Gastrocnemius medialis (tissue), 4 donors: ENCODE measurements around the gene RASL12. TPM values are rescaled to one million over a fixed set of nuclear protein-coding genes. Genes with fewer than 3 reads are reported as not detected.
"Not testable (repeated sequence)": the region's sequence is repeated elsewhere in the genome, so short reads cannot be mapped to it uniquely, and the experiment has no call there.

Experiments used
- ATAC-seq, 2 donors: fragments of 150-250 bp; one replicate each; pipeline ENCODE4 v1.9.1; 2016
- DNase-seq, 2 donors: peaks; one replicate each; pipeline ENCODE4 v3.0.0-alpha.2; 2019
- H3K27ac ChIP-seq, 4 donors: fragments of 200-600 bp; sonication (generic); 1 replicate in 1 of 4; 2 replicates in 3 of 4; pipeline ENCODE4 v1.5.1; 2016 to 2018; ENCODE audit warnings: mild to moderate bottlenecking in 2 of 4, moderate library complexity in 1 of 4
- H3K27me3 ChIP-seq, 3 donors: fragments of 200-600 bp; sonication (generic) in 2 of 3; 1 replicate in 1 of 3; 2 replicates in 2 of 3; pipeline versions ENCODE4 v1.5.1 to v1.6.0; 2016 to 2019; ENCODE audit warnings: mild to moderate bottlenecking in 1 of 3, moderate library complexity in 1 of 3
- H3K36me3 ChIP-seq, 2 donors: fragments of 200-600 bp; sonication (generic) in 1 of 2; one replicate each; pipeline ENCODE4 v1.5.1; 2017 to 2018
- H3K4me1 ChIP-seq, 2 donors: fragments of 200-600 bp; sonication (generic) in 1 of 2; one replicate each; pipeline ENCODE4 v1.5.1; 2016 to 2017; ENCODE audit warnings: mild to moderate bottlenecking in 2 of 2
- H3K4me3 ChIP-seq, 4 donors: fragments of 200-600 bp; sonication (generic) in 3 of 4; 1 replicate in 1 of 4; 2 replicates in 3 of 4; pipeline ENCODE4 v1.5.1; 2016 to 2019; ENCODE audit warnings: mild to moderate bottlenecking in 2 of 4
- H3K9me3 ChIP-seq, 3 donors: fragments of 200-600 bp; sonication (generic) in 2 of 3; 1 replicate in 1 of 3; 2 replicates in 2 of 3; pipeline ENCODE4 v1.5.1; 2016 to 2019
- CTCF ChIP-seq, 5 experiments: fragments of 450-650 bp in 3 of 5; fragments of 200-600 bp in 2 of 5; sonication (generic) in 2 of 5; IDR thresholded peaks in 4 of 5; conservative IDR thresholded peaks in 1 of 5; 1 replicate in 4 of 5; 2 replicates in 1 of 5; pipeline ENCODE4 v1.5.1; 2016 to 2019; ENCODE audit warnings: antibody characterized with exemption in 5 of 5, mild to moderate bottlenecking in 3 of 5, moderate library complexity in 3 of 5
- POLR2A ChIP-seq, 2 donors: fragments of 450-650 bp; IDR thresholded peaks; one replicate each; pipeline ENCODE4 v1.6.1; 2017; ENCODE audit warnings: antibody characterized with exemption in 2 of 2, mild to moderate bottlenecking in 2 of 2, moderate library complexity in 2 of 2
- in situ Hi-C, 4 donors: fragments of 200-750 bp; cut with MboI; loops; one replicate each; pipeline versions ENCODE4 v1.15.0 to v1.8.0; 2017; ENCODE audit warnings: low sequenced_read_pairs in 4 of 4
- intact Hi-C: fragments of 100-400 bp; cut with DNase I; formaldehyde crosslinking; loops from one replicate; pipeline ENCODE4 v1.15.1; 2023; ENCODE audit warnings: low total_unique reads
- total RNA-seq, 4 donors: library from RNA; depleted of rRNA; stranded (reverse); fragments of >200 nt; gene quantifications; one replicate each; pipeline versions ENCODE4 v1.1.0 to v1.2.3, GENCODE V29; 2016

The RASL12 gene
- total RNA-seq, 4 donors from 2014 or later = 2.8 to 8.2 (median 5.4) TPM

- no peak overlapping the region for H3K27ac ChIP-seq
- ATAC-seq (no peak), DNase-seq (no peak)
- intact Hi-C loops = no loop called here
- H3K9me3 ChIP-seq = no peaks in the 10 kb centered on the region
- in situ Hi-C loops = loop anchor here (25.0 kb wide), 2 partner anchors 235 to 260 kb away; partner anchors contain the start of genes PARP16 (in 3 of the 4) and RNU5A-1 (in 3 of the 4)
- no peaks in the 10 kb centered on the region for H3K27me3 ChIP-seq
- H3K4me1 ChIP-seq = peaks cover 14 to 19% of the 10 kb centered on the region in 2 donors
- no peak overlapping the region for H3K4me3 ChIP-seq
- no peak for TF ChIP-seq POLR2A (IDR thresholded peaks at IDR 0.05)
- TF ChIP-seq CTCF (IDR thresholded peaks at IDR 0.05 in 4 of 5, conservative IDR thresholded peaks at IDR 0.05 in 1 of 5) = no peak
- peaks cover 0 to 25% of the 10 kb centered on the region in 2 donors for H3K36me3 ChIP-seq
These were observed 40.2 kb downstream of the RASL12 start for GRCh38 chr15:65027593-65027992.

GRCh38 chr15:65026756-65027155, 41.0 kb downstream of the RASL12 start:
- in situ Hi-C loops = loop anchor here (25.0 kb wide), 2 partner anchors 236 to 261 kb away; partner anchors contain the start of genes PARP16 (in 3 of the 4) and RNU5A-1 (in 3 of the 4)
- TF ChIP-seq CTCF (IDR thresholded peaks at IDR 0.05 in 4 of 5, conservative IDR thresholded peaks at IDR 0.05 in 1 of 5) (no peak), POLR2A (IDR thresholded peaks at IDR 0.05) (no peak)
- intact Hi-C loops = no loop called here

GRCh38 chr15:65021488-65021887, 46.3 kb downstream of the RASL12 start:
- H3K36me3 ChIP-seq = peaks cover 0 to 69% of the 10 kb centered on the region in 2 donors
- no peak for DNase-seq
- in situ Hi-C loops (no loop called here), intact Hi-C loops (no loop called here)
- peaks cover 5 to 13% of the 10 kb centered on the region in 2 donors for H3K4me1 ChIP-seq
- H3K4me3 ChIP-seq = no peak overlapping the region
- TF ChIP-seq POLR2A (IDR thresholded peaks at IDR 0.05) (no peak), CTCF (IDR thresholded peaks at IDR 0.05 in 4 of 5, conservative IDR thresholded peaks at IDR 0.05 in 1 of 5) (no peak)
- no peak for ATAC-seq
- H3K27ac ChIP-seq = no peak overlapping the region
- H3K27me3 ChIP-seq = no peaks in the 10 kb centered on the region
- no peaks in the 10 kb centered on the region for H3K9me3 ChIP-seq

More at GRCh38 chr15:65026756-65027155, 41.0 kb downstream of the RASL12 start:
- Histone ChIP-seq H3K9me3 (no peaks in the 10 kb centered on the region), H3K27me3 (no peaks in the 10 kb centered on the region), H3K36me3 (peaks cover 0 to 25% of the 10 kb centered on the region in 2 donors), H3K27ac (no peak overlapping the region), H3K4me1 (peaks cover 21 to 24% of the 10 kb centered on the region in 2 donors), H3K4me3 (no peak overlapping the region)
- DNase-seq (no peak), ATAC-seq (no peak)

- ATAC-seq = no peak
- peaks cover 0 to 73% of the 10 kb centered on the region in 2 donors for H3K36me3 ChIP-seq
- H3K9me3 ChIP-seq = no peaks in the 10 kb centered on the region
- TF ChIP-seq CTCF (IDR thresholded peaks at IDR 0.05 in 4 of 5, conservative IDR thresholded peaks at IDR 0.05 in 1 of 5) (no peak), POLR2A (IDR thresholded peaks at IDR 0.05) (no peak)
- intact Hi-C loops (no loop called here), in situ Hi-C loops (no loop called here)
- no peak overlapping the region for H3K4me3 ChIP-seq
- H3K27me3 ChIP-seq = no peaks in the 10 kb centered on the region
- no peak overlapping the region for H3K27ac ChIP-seq
- no peak for DNase-seq
- H3K4me1 ChIP-seq = peaks cover 5 to 13% of the 10 kb centered on the region in 2 donors
These were observed 47.4 kb downstream of the RASL12 start for GRCh38 chr15:65020419-65020818.

GRCh38 chr15:65011198-65011597, 56.6 kb downstream of the RASL12 start:
- H3K4me3 ChIP-seq, in situ Hi-C loops, intact Hi-C loops, H3K4me1 ChIP-seq, ATAC-seq, H3K9me3 ChIP-seq, H3K27me3 ChIP-seq, H3K27ac ChIP-seq, DNase-seq: not testable (repeated sequence)
- peaks cover 0 to 50% of the 10 kb centered on the region in 2 donors for H3K36me3 ChIP-seq
